Stimulated activated CD4-positive, alpha-beta T cell treated with anti-CD3 and anti-CD28 coated beads, TNF-alpha, amount 100 ng/mL, for 4 hours (primary cell): Measurements from ENCODE around the gene ZFP36L1.

ENCODE experiments used
- DNase-seq, 3 experiments: peaks; one replicate each; pipeline ENCODE4 v3.0.0-alpha.2; 2020; ENCODE audit warnings: low read depth in 3 of 3

Gene ZFP36L1

GRCh38 chr14:68738559-68738958, 54.3 kb downstream of the ZFP36L1 start:
- no peak for DNase-seq
